HepG2 (cell line): ENCODE measurements around the gene CASKIN2. TPM values are rescaled to one million over a fixed set of nuclear protein-coding genes. Genes with fewer than 3 reads are reported as not detected.

Source experiments
- ATF7 ChIP-seq, 2 experiments: fragments of 450-650 bp in 1 of 2; sonication (generic) in 1 of 2; formaldehyde crosslinking in 1 of 2; IDR thresholded peaks; 2 replicates each; pipeline versions ENCODE4 v1.4.0 to v1.6.1; 2016 to 2020; ENCODE audit warnings: antibody characterized with exemption in 1 of 2, mild to moderate bottlenecking in 1 of 2, missing genetic modification reagents in 1 of 2
- GFI1 ChIP-seq: sonication (generic); formaldehyde crosslinking; IDR thresholded peaks from 2 replicates; pipeline ENCODE4 v1.5.0; 2020; ENCODE audit warnings: missing genetic modification reagents, mild to moderate bottlenecking, borderline replicate concordance
- MED1 ChIP-seq: sonication (generic); formaldehyde crosslinking; IDR thresholded peaks from 2 replicates; pipeline ENCODE4 v1.4.0; 2020; ENCODE audit warnings: missing genetic modification reagents
- RARG ChIP-seq: sonication (generic); formaldehyde crosslinking; IDR thresholded peaks from 2 replicates; pipeline ENCODE4 v1.4.0; 2020; ENCODE audit warnings: low read depth, mild to moderate bottlenecking, missing genetic modification reagents
- SOX6 ChIP-seq, 2 experiments: fragments of 450-650 bp in 1 of 2; sonication (generic) in 1 of 2; formaldehyde crosslinking in 1 of 2; IDR thresholded peaks; 2 replicates each; pipeline versions ENCODE4 v1.4.0 to v1.6.1; 2017 to 2020; ENCODE audit warnings: antibody characterized with exemption in 1 of 2, mild to moderate bottlenecking in 1 of 2, missing genetic modification reagents in 1 of 2
- WIZ ChIP-seq: sonication (generic); formaldehyde crosslinking; IDR thresholded peaks from 2 replicates; pipeline ENCODE4 v1.5.1; 2020; ENCODE audit warnings: mild to moderate bottlenecking, missing genetic modification reagents
- ZBTB43 ChIP-seq: sonication (generic); formaldehyde crosslinking; conservative IDR thresholded peaks from 2 replicates; pipeline ENCODE4 v1.4.0; 2020; ENCODE audit warnings: missing genetic modification reagents
- ZNF101 ChIP-seq: sonication (generic); formaldehyde crosslinking; IDR thresholded peaks from 2 replicates; pipeline ENCODE4 v1.4.0; 2020; ENCODE audit warnings: mild to moderate bottlenecking, low read depth, missing genetic modification reagents, borderline replicate concordance
- ZNF207 ChIP-seq: fragments of 450-650 bp; IDR thresholded peaks from 2 replicates; pipeline ENCODE4 v1.6.1; 2016; ENCODE audit warnings: antibody characterized with exemption, borderline replicate concordance
- ZNF280D ChIP-seq: sonication (generic); formaldehyde crosslinking; IDR thresholded peaks from 2 replicates; pipeline ENCODE4 v1.5.1; 2020; ENCODE audit warnings: mild to moderate bottlenecking, missing genetic modification reagents
- ZNF367 ChIP-seq: sonication (generic); formaldehyde crosslinking; IDR thresholded peaks from 2 replicates; pipeline ENCODE4 v1.4.0; 2020; ENCODE audit warnings: missing genetic modification reagents, borderline replicate concordance
- ZNF431 ChIP-seq: sonication (generic); formaldehyde crosslinking; IDR thresholded peaks from 2 replicates; pipeline ENCODE4 v1.9.0; 2022; ENCODE audit warnings: missing genetic modification reagents, low read depth, mild to moderate bottlenecking, borderline replicate concordance
- ZNF737 ChIP-seq: sonication (generic); formaldehyde crosslinking; IDR thresholded peaks from 2 replicates; pipeline ENCODE4 v1.5.0; 2020; ENCODE audit warnings: missing genetic modification reagents, mild to moderate bottlenecking, borderline replicate concordance
- polyA plus RNA-seq, 8 experiments: library from polyadenylated mRNA; depleted of rRNA in 3 of 8; stranded (reverse) in 7 of 8; unstranded in 1 of 8; fragments of >200 nt; fragmentation: Illumina TruSeq in 4 of 8; extraction: Trizol in 4 of 8; gene quantifications; 2 replicates each; pipeline versions ENCODE4 v1.2.1 to v1.2.3, GENCODE V29; 2011 to 2016; ENCODE audit warnings: low read depth in 4 of 8, missing spikeins in 1 of 8, mixed read lengths in 1 of 8; ENCODE audit not compliant: insufficient read depth in 1 of 8
- total RNA-seq, 5 experiments: library from RNA; depleted of rRNA; stranded (reverse); fragments of >200 nt; fragmentation: Illumina TruSeq; extraction: Trizol; gene quantifications; 2 replicates each; pipeline ENCODE4 v1.2.3, GENCODE V29; 2016; ENCODE audit warnings: low read depth in 1 of 5
- TF ChIP-seq, protein P1 (sequence below): sonication (generic); formaldehyde crosslinking; IDR thresholded peaks from 2 replicates; pipeline ENCODE4 v1.4.0; 2020; ENCODE audit warnings: missing genetic modification reagents, mild to moderate bottlenecking, borderline replicate concordance
- TF ChIP-seq, protein P2 (sequence below): IDR thresholded peaks from 2 replicates; pipeline ENCODE4 v1.6.1; 2016; ENCODE audit warnings: low read depth
- TF ChIP-seq, protein P3 (sequence below): sonication (generic); formaldehyde crosslinking; conservative IDR thresholded peaks from 2 replicates; pipeline ENCODE4 v1.4.0; 2020; ENCODE audit warnings: missing genetic modification reagents

Gene CASKIN2
- total and polyA plus RNA-seq, 2 of the 13 experiments (the other 11 are each of a cell fraction or from before 2014, with no cell fraction given): 5.2 to 7.8 TPM

GRCh38 chr17:75549246-75550138, 34.2 kb upstream of the CASKIN2 start (continued):
- TF ChIP-seq, protein P1, sequence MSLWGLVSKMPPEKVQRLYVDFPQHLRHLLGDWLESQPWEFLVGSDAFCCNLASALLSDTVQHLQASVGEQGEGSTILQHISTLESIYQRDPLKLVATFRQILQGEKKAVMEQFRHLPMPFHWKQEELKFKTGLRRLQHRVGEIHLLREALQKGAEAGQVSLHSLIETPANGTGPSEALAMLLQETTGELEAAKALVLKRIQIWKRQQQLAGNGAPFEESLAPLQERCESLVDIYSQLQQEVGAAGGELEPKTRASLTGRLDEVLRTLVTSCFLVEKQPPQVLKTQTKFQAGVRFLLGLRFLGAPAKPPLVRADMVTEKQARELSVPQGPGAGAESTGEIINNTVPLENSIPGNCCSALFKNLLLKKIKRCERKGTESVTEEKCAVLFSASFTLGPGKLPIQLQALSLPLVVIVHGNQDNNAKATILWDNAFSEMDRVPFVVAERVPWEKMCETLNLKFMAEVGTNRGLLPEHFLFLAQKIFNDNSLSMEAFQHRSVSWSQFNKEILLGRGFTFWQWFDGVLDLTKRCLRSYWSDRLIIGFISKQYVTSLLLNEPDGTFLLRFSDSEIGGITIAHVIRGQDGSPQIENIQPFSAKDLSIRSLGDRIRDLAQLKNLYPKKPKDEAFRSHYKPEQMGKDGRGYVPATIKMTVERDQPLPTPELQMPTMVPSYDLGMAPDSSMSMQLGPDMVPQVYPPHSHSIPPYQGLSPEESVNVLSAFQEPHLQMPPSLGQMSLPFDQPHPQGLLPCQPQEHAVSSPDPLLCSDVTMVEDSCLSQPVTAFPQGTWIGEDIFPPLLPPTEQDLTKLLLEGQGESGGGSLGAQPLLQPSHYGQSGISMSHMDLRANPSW (CRISPR knock-in tag): no peak
- TF ChIP-seq, protein P2, sequence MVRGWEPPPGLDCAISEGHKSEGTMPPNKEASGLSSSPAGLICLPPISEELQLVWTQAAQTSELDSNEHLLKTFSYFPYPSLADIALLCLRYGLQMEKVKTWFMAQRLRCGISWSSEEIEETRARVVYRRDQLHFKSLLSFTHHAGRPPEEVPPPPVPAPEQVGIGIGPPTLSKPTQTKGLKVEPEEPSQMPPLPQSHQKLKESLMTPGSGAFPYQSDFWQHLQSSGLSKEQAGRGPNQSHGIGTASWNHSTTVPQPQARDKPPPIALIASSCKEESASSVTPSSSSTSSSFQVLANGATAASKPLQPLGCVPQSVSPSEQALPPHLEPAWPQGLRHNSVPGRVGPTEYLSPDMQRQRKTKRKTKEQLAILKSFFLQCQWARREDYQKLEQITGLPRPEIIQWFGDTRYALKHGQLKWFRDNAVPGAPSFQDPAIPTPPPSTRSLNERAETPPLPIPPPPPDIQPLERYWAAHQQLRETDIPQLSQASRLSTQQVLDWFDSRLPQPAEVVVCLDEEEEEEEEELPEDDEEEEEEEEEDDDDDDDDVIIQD (CRISPR knock-in tag): peak; percentile 71; the same call in 1 of the 2 replicates
- TF ChIP-seq ZNF207 (no peak), ZNF280D (CRISPR knock-in tag) (no peak), ZNF101 (CRISPR knock-in tag) (no peak), ZNF737 (CRISPR knock-in tag) (no peak), RARG (CRISPR knock-in tag) (no peak), ZNF367 (CRISPR knock-in tag) (no peak), SOX6 (IDR thresholded peaks at IDR 0.05) (no peak), SOX6 (CRISPR knock-in tag; IDR thresholded peaks at IDR 0.05) (peak; percentile 84), ATF7 (IDR thresholded peaks at IDR 0.05) (no peak), ATF7 (CRISPR knock-in tag; IDR thresholded peaks at IDR 0.05) (no peak; the same call in none of the 2 replicates), WIZ (CRISPR knock-in tag) (no peak), MED1 (CRISPR knock-in tag) (peak; percentile 65; the same call in 1 of the 2 replicates), ZNF431 (no peak), GFI1 (peak; percentile 73), ZBTB43 (0 out of 2 replicates have a peak, but pooled peaks have one; percentile 34)
- TF ChIP-seq, protein P3, sequence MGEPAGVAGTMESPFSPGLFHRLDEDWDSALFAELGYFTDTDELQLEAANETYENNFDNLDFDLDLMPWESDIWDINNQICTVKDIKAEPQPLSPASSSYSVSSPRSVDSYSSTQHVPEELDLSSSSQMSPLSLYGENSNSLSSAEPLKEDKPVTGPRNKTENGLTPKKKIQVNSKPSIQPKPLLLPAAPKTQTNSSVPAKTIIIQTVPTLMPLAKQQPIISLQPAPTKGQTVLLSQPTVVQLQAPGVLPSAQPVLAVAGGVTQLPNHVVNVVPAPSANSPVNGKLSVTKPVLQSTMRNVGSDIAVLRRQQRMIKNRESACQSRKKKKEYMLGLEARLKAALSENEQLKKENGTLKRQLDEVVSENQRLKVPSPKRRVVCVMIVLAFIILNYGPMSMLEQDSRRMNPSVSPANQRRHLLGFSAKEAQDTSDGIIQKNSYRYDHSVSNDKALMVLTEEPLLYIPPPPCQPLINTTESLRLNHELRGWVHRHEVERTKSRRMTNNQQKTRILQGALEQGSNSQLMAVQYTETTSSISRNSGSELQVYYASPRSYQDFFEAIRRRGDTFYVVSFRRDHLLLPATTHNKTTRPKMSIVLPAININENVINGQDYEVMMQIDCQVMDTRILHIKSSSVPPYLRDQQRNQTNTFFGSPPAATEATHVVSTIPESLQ (CRISPR knock-in tag): no peak
